Measurements from ENCODE around the gene MITF. TPM values are rescaled to one million over a fixed set of nuclear protein-coding genes. Genes with fewer than 3 reads are reported as not detected.

MITF gene
- total RNA-seq, 4 donors from 2014 or later, result 13.7 to 39.0 (median 27.4) TPM

DNA sequence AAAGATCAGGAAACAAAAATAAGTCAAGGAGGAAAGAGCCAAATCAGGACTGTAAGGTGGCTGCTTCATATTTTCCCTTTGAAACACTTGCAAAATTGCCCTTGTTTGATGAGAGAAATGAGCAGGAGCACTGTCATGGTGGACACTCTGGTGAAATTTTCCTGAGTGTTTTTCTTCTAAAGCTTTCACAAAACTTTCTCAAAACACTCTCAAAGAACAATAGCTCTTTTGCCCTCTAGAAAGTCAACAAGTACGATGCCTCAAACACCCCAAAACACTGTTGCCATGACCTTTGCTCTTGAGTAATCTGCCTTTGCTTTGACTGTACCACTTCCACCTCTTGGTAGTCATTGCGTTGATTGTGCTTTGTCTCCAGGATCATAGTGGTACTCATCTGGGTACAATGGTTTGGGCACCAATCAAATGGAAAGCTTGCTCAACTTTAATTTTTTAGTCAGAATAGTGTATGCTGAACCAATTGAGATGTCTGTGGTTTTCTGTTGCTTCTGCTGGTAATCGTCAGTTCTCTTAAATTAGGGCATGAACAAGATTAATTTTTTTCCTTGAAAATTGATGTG lies 13.2 kb upstream of the MITF start:
- no peak for ATAC-seq (ENCODE audit: low FRiP score)

DNA sequence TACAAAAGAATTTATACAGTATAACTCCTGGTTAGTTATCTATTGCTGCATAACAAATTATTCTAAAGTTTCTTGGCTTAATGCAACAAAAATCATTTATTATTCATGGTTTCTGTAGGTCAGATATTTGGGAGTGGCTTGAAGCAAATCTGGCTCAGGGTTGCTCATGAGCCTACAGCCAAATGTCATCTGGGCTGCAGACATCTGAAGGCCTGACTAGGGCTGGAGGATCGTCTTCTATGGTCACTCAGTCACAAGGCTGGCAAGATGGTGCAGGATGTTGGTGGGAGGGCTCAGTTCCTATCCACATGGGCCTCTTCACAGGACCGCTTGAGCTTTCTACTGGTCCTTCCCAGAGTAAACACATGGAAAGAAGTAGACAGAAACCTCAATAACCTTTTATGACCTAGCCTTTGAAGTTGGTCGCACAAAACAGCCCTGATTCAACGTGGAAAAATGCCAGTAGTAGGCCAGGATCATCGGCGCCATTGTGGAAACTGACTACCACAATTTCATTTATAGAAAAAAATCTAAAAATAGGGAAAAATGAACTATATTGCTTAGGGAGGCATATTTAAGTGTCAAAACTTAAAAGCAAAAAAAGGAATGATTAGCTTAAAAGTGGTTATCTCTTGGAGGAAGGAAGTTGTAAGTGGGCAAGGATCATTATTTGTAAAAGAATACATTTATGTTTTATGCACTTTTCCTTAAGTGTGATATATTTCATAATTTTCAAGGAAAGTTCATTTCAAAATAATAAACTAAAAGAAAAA lies 9.9 kb upstream of the MITF start:
- ATAC-seq (ENCODE audit: low FRiP score), result no peak
- TF ChIP-seq, protein P1, sequence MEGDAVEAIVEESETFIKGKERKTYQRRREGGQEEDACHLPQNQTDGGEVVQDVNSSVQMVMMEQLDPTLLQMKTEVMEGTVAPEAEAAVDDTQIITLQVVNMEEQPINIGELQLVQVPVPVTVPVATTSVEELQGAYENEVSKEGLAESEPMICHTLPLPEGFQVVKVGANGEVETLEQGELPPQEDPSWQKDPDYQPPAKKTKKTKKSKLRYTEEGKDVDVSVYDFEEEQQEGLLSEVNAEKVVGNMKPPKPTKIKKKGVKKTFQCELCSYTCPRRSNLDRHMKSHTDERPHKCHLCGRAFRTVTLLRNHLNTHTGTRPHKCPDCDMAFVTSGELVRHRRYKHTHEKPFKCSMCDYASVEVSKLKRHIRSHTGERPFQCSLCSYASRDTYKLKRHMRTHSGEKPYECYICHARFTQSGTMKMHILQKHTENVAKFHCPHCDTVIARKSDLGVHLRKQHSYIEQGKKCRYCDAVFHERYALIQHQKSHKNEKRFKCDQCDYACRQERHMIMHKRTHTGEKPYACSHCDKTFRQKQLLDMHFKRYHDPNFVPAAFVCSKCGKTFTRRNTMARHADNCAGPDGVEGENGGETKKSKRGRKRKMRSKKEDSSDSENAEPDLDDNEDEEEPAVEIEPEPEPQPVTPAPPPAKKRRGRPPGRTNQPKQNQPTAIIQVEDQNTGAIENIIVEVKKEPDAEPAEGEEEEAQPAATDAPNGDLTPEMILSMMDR (IDR thresholded peaks at IDR 0.05), result no peak
- DNase-seq (ENCODE audit: low spot score), result no peak

More for the DNA sequence above, 13.2 kb upstream of the MITF start:
- DNase-seq (ENCODE audit: low spot score), result no peak
- TF ChIP-seq, protein P1 (IDR thresholded peaks at IDR 0.05), result no peak

DNA sequence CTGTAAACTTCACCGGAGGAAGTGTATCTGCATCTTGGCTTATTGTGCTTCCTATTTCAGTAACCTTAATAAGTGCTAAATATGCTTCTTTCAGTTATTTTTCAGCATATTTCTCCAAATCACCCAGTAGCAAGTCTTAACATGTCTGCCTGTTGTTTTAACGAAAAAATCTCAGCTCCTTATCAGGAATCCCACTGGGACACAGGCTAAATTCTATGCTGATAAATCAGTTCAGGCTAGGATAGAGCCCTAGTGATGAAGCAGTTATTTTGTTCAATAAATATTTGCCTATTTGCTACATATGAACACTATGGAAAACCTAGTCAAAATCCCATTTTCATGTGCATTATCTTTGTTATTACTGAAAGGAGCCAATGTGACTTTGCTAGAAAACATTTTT lies 8.2 kb upstream of the MITF start:
- TF ChIP-seq, protein P1 (IDR thresholded peaks at IDR 0.05), result no peak
- ATAC-seq (ENCODE audit: low FRiP score), result no peak
- no peak for DNase-seq (ENCODE audit: low spot score)

DNA sequence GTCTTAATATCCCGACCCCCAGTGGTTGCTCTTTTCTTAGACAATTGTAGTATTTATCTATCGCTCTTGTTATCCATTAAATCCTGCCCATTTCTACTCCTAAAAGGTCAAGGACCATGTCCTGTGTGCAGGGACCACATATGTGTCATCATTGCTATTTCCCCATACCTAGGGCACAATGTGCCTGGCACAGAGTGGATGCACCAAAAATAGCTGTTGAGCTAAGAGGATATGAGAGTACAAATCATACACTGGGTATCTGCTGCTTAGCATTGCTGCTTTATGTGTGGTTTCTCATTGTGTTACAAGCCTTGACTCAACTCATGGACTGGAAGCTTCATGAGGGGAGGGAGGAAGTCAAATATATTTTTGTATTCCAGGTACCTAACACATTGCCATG lies 3.4 kb upstream of the MITF start:
- DNase-seq (ENCODE audit: low spot score) (no peak), ATAC-seq (ENCODE audit: low FRiP score) (no peak)
- TF ChIP-seq, protein P1 (IDR thresholded peaks at IDR 0.05), result no peak

DNA sequence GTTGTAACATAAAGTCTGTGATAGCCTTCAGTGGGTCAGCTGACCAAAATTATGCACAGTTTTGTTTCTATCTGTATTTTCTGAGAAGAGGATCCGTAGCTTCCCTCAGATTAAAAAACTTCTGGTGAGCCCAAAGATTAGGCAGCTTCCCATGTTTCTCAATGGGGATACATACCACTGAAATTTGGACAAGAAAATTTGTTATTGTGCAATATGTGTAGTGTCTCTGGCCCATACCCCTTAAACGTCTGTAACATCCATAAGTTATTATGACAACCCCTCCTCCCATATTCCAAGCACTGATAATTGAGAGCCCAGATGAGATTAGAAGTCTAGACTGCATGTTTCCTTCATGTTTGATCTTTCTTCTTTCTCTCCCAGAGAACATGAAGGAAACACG lies 1.9 kb upstream of the MITF start:
- ATAC-seq (ENCODE audit: low FRiP score) (no peak), DNase-seq (ENCODE audit: low spot score) (no peak)
- TF ChIP-seq, protein P1 (IDR thresholded peaks at IDR 0.05), result no peak

DNA sequence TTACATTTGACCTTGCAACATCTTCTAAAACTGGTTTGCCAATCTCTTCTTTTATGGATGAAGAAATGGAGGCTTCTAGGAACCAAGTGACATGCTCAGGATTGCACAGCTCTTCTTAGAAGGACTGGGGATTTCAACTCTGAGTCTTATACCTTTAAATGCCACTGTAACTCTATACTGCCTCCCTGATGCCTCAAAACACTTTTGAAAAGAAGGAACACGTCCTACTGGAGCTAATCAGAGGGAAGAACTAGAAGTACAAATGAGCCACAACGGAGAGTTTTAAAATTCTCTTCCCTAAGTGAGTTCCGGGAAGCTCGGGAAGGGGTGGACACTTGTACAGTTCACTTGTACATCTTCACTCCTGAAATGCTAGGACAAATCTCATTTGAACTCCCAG lies 949 bp upstream of the MITF start:
- TF ChIP-seq, protein P1 (IDR thresholded peaks at IDR 0.05), result no peak
- no peak for DNase-seq (ENCODE audit: low spot score)
- peak; percentile 50 for ATAC-seq (ENCODE audit: low FRiP score)

DNA sequence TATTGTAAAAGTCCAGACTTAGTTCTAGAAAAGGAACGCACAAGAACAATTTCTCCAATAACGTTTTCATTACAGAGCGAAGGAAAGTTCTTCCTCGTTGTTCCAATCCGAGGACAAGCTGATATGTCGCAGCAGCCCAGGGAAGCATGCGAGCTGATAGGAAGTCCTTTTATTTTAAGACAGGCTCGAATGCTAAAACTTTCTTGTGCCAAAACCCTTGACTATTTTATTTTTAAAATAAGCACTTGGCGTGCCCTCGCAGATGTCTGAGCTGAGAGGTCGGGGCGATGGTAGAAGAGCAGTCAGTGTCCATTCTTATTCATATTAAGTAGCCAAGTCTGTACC lies 433 bp upstream of the MITF start:
- no peak for DNase-seq (ENCODE audit: low spot score)
- TF ChIP-seq, protein P1 (IDR thresholded peaks at IDR 0.05), result no peak
- peak; percentile 6 for ATAC-seq (ENCODE audit: low FRiP score)

Measured in omental fat pad (tissue), 4 donors.